HEK293T (cell line): ENCODE data around the gene COA1.

Experiments
- FOXM1 ChIP-seq: fragments of 450-650 bp; IDR thresholded peaks from 2 replicates; pipeline ENCODE4 v1.6.1; 2017; ENCODE audit warnings: mild to moderate bottlenecking, borderline replicate concordance
- NFRKB ChIP-seq: fragments of 450-650 bp; IDR thresholded peaks from 2 replicates; pipeline ENCODE4 v1.6.1; 2016; ENCODE audit warnings: mild to moderate bottlenecking, moderate library complexity
- SP1 ChIP-seq: fragments of 450-650 bp; IDR thresholded peaks from 2 replicates; pipeline ENCODE4 v1.6.1; 2017
- SUZ12 ChIP-seq: fragments of 450-650 bp; IDR thresholded peaks from 2 replicates; pipeline ENCODE4 v1.6.1; 2016; ENCODE audit warnings: mild to moderate bottlenecking
- TARDBP ChIP-seq: fragments of 450-650 bp; IDR thresholded peaks from 2 replicates; pipeline ENCODE4 v1.6.1; 2016

DNA sequence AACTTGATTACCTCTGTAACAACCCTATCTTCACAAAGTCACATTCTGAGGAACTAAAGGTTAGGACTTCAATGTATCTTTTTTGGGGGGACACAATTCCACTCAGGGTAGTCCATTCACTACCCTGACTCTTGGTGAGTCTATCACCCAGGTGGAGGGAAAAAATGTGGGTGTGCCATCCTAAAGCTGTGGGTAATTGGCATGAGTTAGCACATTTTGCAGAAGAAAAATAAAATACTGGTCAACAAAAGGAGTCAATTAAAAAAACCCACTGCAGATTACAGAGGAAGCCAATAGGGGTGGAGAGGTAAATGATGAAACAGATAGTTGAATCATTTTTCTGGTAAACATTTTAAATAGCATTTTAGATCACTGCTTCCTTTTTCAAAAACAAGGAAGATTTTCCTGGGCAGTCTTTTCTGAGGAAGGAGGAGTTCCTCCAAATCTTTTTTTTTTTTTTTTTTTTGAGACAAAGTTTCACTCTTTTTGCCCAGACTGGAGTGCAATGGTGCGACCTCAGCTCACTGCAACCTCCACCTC lies 24.0 kb upstream of the COA1 start:
- TF ChIP-seq SUZ12 (no peak), FOXM1 (no peak), SP1 (no peak), NFRKB (no peak), TARDBP (no peak)
